ENCODE measurements around the gene CDK5RAP1. TPM values are rescaled to one million over a fixed set of nuclear protein-coding genes. Genes with fewer than 3 reads are reported as not detected.

The CDK5RAP1 gene
- total RNA-seq, 3 donors from 2014 or later = 21.8 to 32.4 (median 29.4) TPM

DNA sequence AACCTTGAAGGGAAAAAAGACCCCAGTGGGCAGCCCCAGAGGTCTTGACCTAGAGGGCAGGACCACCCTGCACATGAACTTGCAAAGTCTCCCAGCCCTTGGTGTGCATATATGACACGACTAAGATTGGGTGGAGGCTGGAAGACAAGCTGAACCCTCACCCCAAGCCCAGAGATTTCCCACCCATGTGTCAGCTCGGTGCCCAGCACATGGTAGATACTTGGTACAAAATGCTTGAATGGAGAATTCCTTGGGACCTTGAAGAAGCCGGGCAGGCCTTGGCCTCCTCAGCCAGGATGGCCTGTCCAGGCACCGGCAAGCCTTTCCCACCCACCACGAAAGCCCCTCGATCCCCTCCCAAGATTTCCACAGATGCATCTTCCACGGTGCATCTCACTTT lies 67.7 kb downstream of the CDK5RAP1 start:
- peaks cover 0 to 7% of the 10 kb centered on the region in 2 donors for H3K27me3 ChIP-seq
- no peak overlapping the region for H3K27ac ChIP-seq
- no peaks in the 10 kb centered on the region for H3K36me3 ChIP-seq
- no peak overlapping the region for H3K4me3 ChIP-seq
- no peak for DNase-seq (ENCODE audit: low spot score in 2 of 2)
- no peaks in the 10 kb centered on the region for H3K4me1 ChIP-seq
- intact Hi-C loops (cut with DNase I; ENCODE audit: low total_unique reads) = no loop called here
- H3K9me3 ChIP-seq = no peaks in the 10 kb centered on the region
- TF ChIP-seq, protein P1, sequence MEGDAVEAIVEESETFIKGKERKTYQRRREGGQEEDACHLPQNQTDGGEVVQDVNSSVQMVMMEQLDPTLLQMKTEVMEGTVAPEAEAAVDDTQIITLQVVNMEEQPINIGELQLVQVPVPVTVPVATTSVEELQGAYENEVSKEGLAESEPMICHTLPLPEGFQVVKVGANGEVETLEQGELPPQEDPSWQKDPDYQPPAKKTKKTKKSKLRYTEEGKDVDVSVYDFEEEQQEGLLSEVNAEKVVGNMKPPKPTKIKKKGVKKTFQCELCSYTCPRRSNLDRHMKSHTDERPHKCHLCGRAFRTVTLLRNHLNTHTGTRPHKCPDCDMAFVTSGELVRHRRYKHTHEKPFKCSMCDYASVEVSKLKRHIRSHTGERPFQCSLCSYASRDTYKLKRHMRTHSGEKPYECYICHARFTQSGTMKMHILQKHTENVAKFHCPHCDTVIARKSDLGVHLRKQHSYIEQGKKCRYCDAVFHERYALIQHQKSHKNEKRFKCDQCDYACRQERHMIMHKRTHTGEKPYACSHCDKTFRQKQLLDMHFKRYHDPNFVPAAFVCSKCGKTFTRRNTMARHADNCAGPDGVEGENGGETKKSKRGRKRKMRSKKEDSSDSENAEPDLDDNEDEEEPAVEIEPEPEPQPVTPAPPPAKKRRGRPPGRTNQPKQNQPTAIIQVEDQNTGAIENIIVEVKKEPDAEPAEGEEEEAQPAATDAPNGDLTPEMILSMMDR (IDR thresholded peaks at IDR 0.05) = no peak
- TF ChIP-seq POLR2AphosphoS5 (IDR thresholded peaks at IDR 0.05) (no peak), POLR2A (IDR thresholded peaks at IDR 0.05) (no peak)

DNA sequence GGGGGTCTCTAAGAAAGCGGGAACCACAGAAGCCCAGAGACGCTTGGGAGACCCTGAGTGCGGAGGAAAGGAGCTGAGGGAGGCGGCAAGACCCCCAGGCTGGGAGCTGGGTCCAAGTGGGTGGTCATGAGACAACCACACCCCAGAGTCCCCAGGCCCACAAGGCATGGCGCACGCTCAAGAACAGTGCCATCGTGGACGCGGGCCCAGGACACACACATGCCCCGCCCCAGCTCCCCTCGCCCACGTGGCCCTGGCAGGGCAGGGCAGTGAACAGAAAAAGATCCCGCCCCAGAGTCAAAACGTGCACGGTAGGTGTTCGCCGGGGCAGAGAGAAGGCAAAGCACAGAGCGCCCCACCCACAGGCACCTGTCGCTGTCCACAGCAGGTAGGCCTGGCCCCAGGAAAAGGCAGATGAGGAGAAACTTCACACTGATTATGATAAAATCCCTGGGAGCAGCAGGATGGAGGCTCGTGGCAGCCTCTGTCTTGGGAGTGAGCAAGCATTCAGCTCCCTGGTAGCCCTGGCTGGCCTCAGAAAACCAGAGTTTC lies 68.3 kb downstream of the CDK5RAP1 start:
- intact Hi-C loops (cut with DNase I; ENCODE audit: low total_unique reads) = no loop called here
- H3K4me3 ChIP-seq = no peak overlapping the region

DNA sequence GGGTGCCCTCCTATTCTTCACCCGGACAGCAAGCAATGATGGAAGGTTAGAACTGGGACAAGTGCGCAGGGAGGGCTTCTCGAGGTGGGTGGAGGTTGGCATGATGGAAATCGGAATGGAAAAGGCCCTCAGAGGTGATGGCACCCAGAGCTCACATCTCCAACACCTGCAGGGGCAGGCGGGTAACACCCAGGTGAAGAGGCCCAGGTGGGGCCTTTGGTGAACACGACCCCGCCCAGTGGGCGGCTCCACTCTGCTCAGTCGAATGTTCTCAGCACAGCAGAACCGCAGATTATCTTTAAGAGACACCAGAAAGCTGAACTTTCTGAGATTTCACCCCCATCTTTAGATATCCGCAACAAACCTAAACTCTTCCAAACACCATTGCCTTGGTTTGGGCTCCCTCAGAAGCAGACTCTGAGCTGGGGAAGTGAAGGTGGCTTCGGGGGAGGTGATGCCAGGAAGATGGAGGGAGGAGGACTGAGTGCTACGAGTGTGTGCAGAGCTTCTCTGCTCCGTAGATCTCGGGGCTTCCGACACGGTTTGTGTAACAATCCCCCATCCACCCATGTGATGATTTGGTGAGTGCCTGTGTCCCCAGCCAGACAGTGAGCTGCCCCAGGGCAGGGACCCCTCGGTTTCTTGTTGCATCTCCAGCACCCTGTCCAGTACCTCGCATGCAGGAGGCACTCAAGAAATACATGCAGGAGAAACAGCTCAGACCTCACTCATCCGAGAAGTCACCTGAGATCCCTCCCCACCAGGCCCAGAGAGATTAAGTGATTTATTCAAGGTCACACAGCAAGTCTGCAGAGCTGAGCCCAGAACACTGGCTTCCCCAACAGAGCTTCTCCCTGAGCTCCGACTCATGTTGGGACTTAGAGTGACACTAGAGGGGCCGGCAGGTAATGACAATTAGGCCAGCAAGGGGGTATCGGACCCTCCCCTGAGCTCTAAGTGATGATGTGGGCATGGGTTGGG lies 72.9 kb downstream of the CDK5RAP1 start:
- DNase-seq (ENCODE audit: low spot score in 2 of 2) = no peak
- intact Hi-C loops (cut with DNase I; ENCODE audit: low total_unique reads) = no loop called here
- H3K4me1 ChIP-seq = no peaks in the 10 kb centered on the region
- no peaks in the 10 kb centered on the region for H3K36me3 ChIP-seq
- no peak overlapping the region for H3K4me3 ChIP-seq
- peaks cover 0 to 7% of the 10 kb centered on the region in 2 donors for H3K27me3 ChIP-seq
- TF ChIP-seq, protein P1 (IDR thresholded peaks at IDR 0.05) = no peak
- TF ChIP-seq POLR2AphosphoS5 (IDR thresholded peaks at IDR 0.05) (no peak), POLR2A (IDR thresholded peaks at IDR 0.05) (no peak)
- no peaks in the 10 kb centered on the region for H3K9me3 ChIP-seq
- H3K27ac ChIP-seq = no peak overlapping the region

More for the DNA sequence above, 68.3 kb downstream of the CDK5RAP1 start:
- Histone ChIP-seq H3K27ac (no peak overlapping the region), H3K9me3 (no peaks in the 10 kb centered on the region), H3K27me3 (peaks cover 0 to 7% of the 10 kb centered on the region in 2 donors), H3K4me1 (no peaks in the 10 kb centered on the region), H3K36me3 (no peaks in the 10 kb centered on the region)
- no peak for DNase-seq (ENCODE audit: low spot score in 2 of 2)
- TF ChIP-seq, protein P1 (IDR thresholded peaks at IDR 0.05) = no peak
- TF ChIP-seq POLR2AphosphoS5 (IDR thresholded peaks at IDR 0.05) (no peak), POLR2A (IDR thresholded peaks at IDR 0.05) (no peak)

DNA sequence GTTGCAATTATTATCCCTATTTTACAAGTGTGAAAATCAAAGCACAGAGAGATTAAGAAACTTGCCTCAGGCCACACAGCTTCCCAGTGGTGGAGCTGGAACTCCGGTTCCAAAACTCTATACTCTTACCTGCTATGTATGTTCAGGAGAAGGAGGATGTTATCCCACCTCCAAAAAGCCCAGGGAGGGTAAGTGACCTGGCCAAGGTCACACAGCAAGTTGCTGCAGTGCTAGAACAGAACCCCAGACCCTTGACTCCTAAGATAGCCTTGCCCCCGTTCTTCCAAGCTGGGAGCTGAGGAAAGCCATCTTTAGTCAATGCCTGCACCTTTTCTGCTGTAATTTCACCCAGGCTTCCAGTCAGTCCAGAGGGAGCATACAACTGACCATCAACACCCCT lies 76.0 kb downstream of the CDK5RAP1 start:
- Histone ChIP-seq H3K9me3 (no peaks in the 10 kb centered on the region), H3K27ac (no peak overlapping the region), H3K4me1 (no peaks in the 10 kb centered on the region), H3K27me3 (peaks cover 0 to 7% of the 10 kb centered on the region in 2 donors), H3K4me3 (no peak overlapping the region), H3K36me3 (no peaks in the 10 kb centered on the region)
- no peak for DNase-seq (ENCODE audit: low spot score in 2 of 2)
- intact Hi-C loops (cut with DNase I; ENCODE audit: low total_unique reads) = no loop called here
- TF ChIP-seq POLR2A (IDR thresholded peaks at IDR 0.05) (no peak), POLR2AphosphoS5 (IDR thresholded peaks at IDR 0.05) (no peak)
- TF ChIP-seq, protein P1 (IDR thresholded peaks at IDR 0.05) = no peak

DNA sequence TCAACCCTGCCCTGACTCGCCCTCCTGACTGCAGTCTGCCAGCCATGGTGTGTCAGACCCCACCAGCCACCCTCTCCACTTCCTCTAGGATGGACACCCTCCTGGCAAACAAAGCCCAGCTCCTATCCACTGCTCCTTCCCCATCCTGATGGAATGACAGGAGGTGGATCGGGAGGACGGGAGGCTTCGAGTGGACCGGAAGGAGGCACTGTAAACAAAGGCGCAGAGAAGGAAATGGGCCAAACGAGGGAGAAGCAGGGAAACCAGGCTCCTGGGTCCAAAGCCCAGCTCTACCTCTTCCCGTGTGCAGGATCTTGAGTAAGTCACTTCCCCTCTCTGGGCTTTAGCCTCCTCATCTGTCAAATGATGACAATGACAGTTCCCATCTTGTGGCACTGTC lies 78.1 kb downstream of the CDK5RAP1 start:
- intact Hi-C loops (cut with DNase I; ENCODE audit: low total_unique reads) = no loop called here
- H3K36me3 ChIP-seq = no peaks in the 10 kb centered on the region
- DNase-seq (ENCODE audit: low spot score in 2 of 2) = no peak
- no peak overlapping the region for H3K27ac ChIP-seq
- TF ChIP-seq POLR2AphosphoS5 (IDR thresholded peaks at IDR 0.05) = no peak
- no peaks in the 10 kb centered on the region for H3K27me3 ChIP-seq
- no peak overlapping the region for H3K4me3 ChIP-seq
- H3K4me1 ChIP-seq = no peaks in the 10 kb centered on the region
- H3K9me3 ChIP-seq = no peaks in the 10 kb centered on the region
